ENCODE measurements around the gene ARHGAP28. TPM values are rescaled to one million over a fixed set of nuclear protein-coding genes. Genes with fewer than 3 reads are reported as not detected.

ARHGAP28 gene
- total RNA-seq, 2 donors from 2014 or later: 20.3 to 22.6 TPM

- no peak overlapping the region for H3K27ac ChIP-seq
- no peaks in the 10 kb centered on the region for H3K36me3 ChIP-seq
- TF ChIP-seq POLR2A (IDR thresholded peaks at IDR 0.05) (no peak), POLR2AphosphoS5 (IDR thresholded peaks at IDR 0.05) (no peak), CTCF (IDR thresholded peaks at IDR 0.05) (no peak)
- no peak overlapping the region for H3K4me3 ChIP-seq
- peaks cover 2% of the 10 kb centered on the region for H3K4me1 ChIP-seq (replicated peaks)
- WGBS: 51% methylated on average over 2 of the region's 2 CpGs
- H3K27me3 ChIP-seq (replicated peaks; ENCODE audit: insufficient read depth): no peaks in the 10 kb centered on the region
- intact Hi-C loops (cut with DNase I): no loop called here
- no peak for DNase-seq (ENCODE audit: low spot score)
- no peaks in the 10 kb centered on the region for H3K9me3 ChIP-seq
These were observed 11.2 kb upstream of the ARHGAP28 start for GRCh38 chr18:6718267-6718666.

GRCh38 chr18:6719098-6719846, 10.2 kb upstream of the ARHGAP28 start:
- TF ChIP-seq CTCF (IDR thresholded peaks at IDR 0.05): no peak
- TF ChIP-seq POLR2AphosphoS5 (IDR thresholded peaks at IDR 0.05): peak; percentile 13
- no peak overlapping the region for H3K4me3 ChIP-seq
- no peak overlapping the region for H3K27ac ChIP-seq
- peaks cover 2% of the 10 kb centered on the region for H3K4me1 ChIP-seq (replicated peaks)
- 52% methylated on average over 4 of the region's 4 CpGs for WGBS
- H3K27me3 ChIP-seq (replicated peaks; ENCODE audit: insufficient read depth): no peaks in the 10 kb centered on the region
- DNase-seq (ENCODE audit: low spot score): no peak
- intact Hi-C loops (cut with DNase I): no loop called here
- no peaks in the 10 kb centered on the region for H3K9me3 ChIP-seq
- H3K36me3 ChIP-seq: no peaks in the 10 kb centered on the region

GRCh38 chr18:6719910-6720683, 9.4 kb upstream of the ARHGAP28 start:
- no peak overlapping the region for H3K27ac ChIP-seq
- no peak for DNase-seq (ENCODE audit: low spot score)
- no peaks in the 10 kb centered on the region for H3K9me3 ChIP-seq
- intact Hi-C loops (cut with DNase I): loop anchor here (10.0 kb wide), 1 partner anchor 75 kb away; no protein-coding TSS in a partner anchor
- H3K27me3 ChIP-seq (replicated peaks; ENCODE audit: insufficient read depth): no peaks in the 10 kb centered on the region
- 56% methylated on average over 1 of the region's 1 CpG for WGBS
- no peak overlapping the region for H3K4me3 ChIP-seq
- no peak for TF ChIP-seq POLR2AphosphoS5 (IDR thresholded peaks at IDR 0.05)
- no peak for TF ChIP-seq POLR2A (IDR thresholded peaks at IDR 0.05)
- TF ChIP-seq CTCF (IDR thresholded peaks at IDR 0.05): no peak
- no peaks in the 10 kb centered on the region for H3K36me3 ChIP-seq
- H3K4me1 ChIP-seq (replicated peaks): peaks cover 2% of the 10 kb centered on the region

- no peak for DNase-seq (ENCODE audit: low spot score)
- H3K4me1 ChIP-seq (replicated peaks): peaks cover 2% of the 10 kb centered on the region
- no peaks in the 10 kb centered on the region for H3K36me3 ChIP-seq
- TF ChIP-seq POLR2AphosphoS5 (IDR thresholded peaks at IDR 0.05) (no peak), CTCF (IDR thresholded peaks at IDR 0.05) (no peak), POLR2A (IDR thresholded peaks at IDR 0.05) (no peak)
- no peaks in the 10 kb centered on the region for H3K27me3 ChIP-seq (replicated peaks; ENCODE audit: insufficient read depth)
- intact Hi-C loops (cut with DNase I): loop anchor here (10.0 kb wide), 1 partner anchor 77 kb away; no protein-coding TSS in a partner anchor
- no peak overlapping the region for H3K4me3 ChIP-seq
- whole genome bisulfite sequencing: 95% methylated on average over 1 of the region's 1 CpG
- H3K9me3 ChIP-seq: no peaks in the 10 kb centered on the region
- no peak overlapping the region for H3K27ac ChIP-seq
These were observed 7.8 kb upstream of the ARHGAP28 start for GRCh38 chr18:6721755-6722154.

All from prostate gland (tissue), 2 donors.